ENCODE results near the gene DMC1.

Gene DMC1

GRCh38 chr22:38490915-38491314, 79.1 kb downstream of the DMC1 start:
- Histone ChIP-seq H3K4me3 (ENCODE audit: low read depth, low read length) (no peak overlapping the region), H3K36me3 (replicated peaks) (peaks cover 95% of the 10 kb centered on the region), H3K27me3 (replicated peaks) (no peaks in the 10 kb centered on the region), H3K27ac (no peak overlapping the region)
- DNase-seq, result peak; percentile 21
- in situ Hi-C loops (cut with HindIII; ENCODE audit: low pct_ligation_motif_present, low sequenced_read_pairs), result no loop called here
- TF ChIP-seq CTCF (IDR thresholded peaks at IDR 0.05; ENCODE audit: low read depth, low read length, missing control alignments), result no peak

GRCh38 chr22:38490475-38490874, 79.5 kb downstream of the DMC1 start:
- H3K27me3 ChIP-seq (replicated peaks), result no peaks in the 10 kb centered on the region
- no peak overlapping the region for H3K27ac ChIP-seq
- no peak for TF ChIP-seq CTCF (IDR thresholded peaks at IDR 0.05; ENCODE audit: low read depth, low read length, missing control alignments)
- no peak overlapping the region for H3K4me3 ChIP-seq (ENCODE audit: low read depth, low read length)
- in situ Hi-C loops (cut with HindIII; ENCODE audit: low pct_ligation_motif_present, low sequenced_read_pairs), result no loop called here
- no peak for DNase-seq
- peaks cover 94% of the 10 kb centered on the region for H3K36me3 ChIP-seq (replicated peaks)

- H3K36me3 ChIP-seq (replicated peaks), result peaks cover 92% of the 10 kb centered on the region
- H3K27ac ChIP-seq, result no peak overlapping the region
- in situ Hi-C loops (cut with HindIII; ENCODE audit: low pct_ligation_motif_present, low sequenced_read_pairs), result no loop called here
Observed at GRCh38 chr22:38489561-38490145, 80.3 kb downstream of the DMC1 start.

GRCh38 chr22:38489142-38489541, 80.8 kb downstream of the DMC1 start:
- no peak for TF ChIP-seq CTCF (IDR thresholded peaks at IDR 0.05; ENCODE audit: low read depth, low read length, missing control alignments)
- DNase-seq, result no peak
- Histone ChIP-seq H3K27ac (no peak overlapping the region), H3K27me3 (replicated peaks) (no peaks in the 10 kb centered on the region), H3K4me3 (ENCODE audit: low read depth, low read length) (no peak overlapping the region), H3K36me3 (replicated peaks) (peaks cover 94% of the 10 kb centered on the region)
- in situ Hi-C loops (cut with HindIII; ENCODE audit: low pct_ligation_motif_present, low sequenced_read_pairs), result no loop called here

More at GRCh38 chr22:38489561-38490145, 80.3 kb downstream of the DMC1 start:
- no peak for DNase-seq
- TF ChIP-seq CTCF (IDR thresholded peaks at IDR 0.05; ENCODE audit: low read depth, low read length, missing control alignments), result no peak
- H3K27me3 ChIP-seq (replicated peaks), result no peaks in the 10 kb centered on the region
- no peak overlapping the region for H3K4me3 ChIP-seq (ENCODE audit: low read depth, low read length)

GRCh38 chr22:38487946-38488345, 82.0 kb downstream of the DMC1 start:
- Histone ChIP-seq H3K27me3 (replicated peaks) (no peaks in the 10 kb centered on the region), H3K4me3 (ENCODE audit: low read depth, low read length) (no peak overlapping the region), H3K36me3 (replicated peaks) (peaks cover 93% of the 10 kb centered on the region), H3K27ac (no peak overlapping the region)
- TF ChIP-seq CTCF (IDR thresholded peaks at IDR 0.05; ENCODE audit: low read depth, low read length, missing control alignments), result no peak
- in situ Hi-C loops (cut with HindIII; ENCODE audit: low pct_ligation_motif_present, low sequenced_read_pairs), result no loop called here
- DNase-seq, result no peak

- Histone ChIP-seq H3K4me3 (ENCODE audit: low read depth, low read length) (no peak overlapping the region), H3K27me3 (replicated peaks) (no peaks in the 10 kb centered on the region), H3K36me3 (replicated peaks) (peaks cover 95% of the 10 kb centered on the region), H3K27ac (no peak overlapping the region)
- TF ChIP-seq CTCF (IDR thresholded peaks at IDR 0.05; ENCODE audit: low read depth, low read length, missing control alignments), result no peak
- no peak for DNase-seq
- in situ Hi-C loops (cut with HindIII; ENCODE audit: low pct_ligation_motif_present, low sequenced_read_pairs), result no loop called here
Observed at GRCh38 chr22:38485783-38486182, 84.2 kb downstream of the DMC1 start.

Measured in brain microvascular endothelial cell (primary cell).